ENCODE data around the gene ARID3B.

ARID3B gene

DNA sequence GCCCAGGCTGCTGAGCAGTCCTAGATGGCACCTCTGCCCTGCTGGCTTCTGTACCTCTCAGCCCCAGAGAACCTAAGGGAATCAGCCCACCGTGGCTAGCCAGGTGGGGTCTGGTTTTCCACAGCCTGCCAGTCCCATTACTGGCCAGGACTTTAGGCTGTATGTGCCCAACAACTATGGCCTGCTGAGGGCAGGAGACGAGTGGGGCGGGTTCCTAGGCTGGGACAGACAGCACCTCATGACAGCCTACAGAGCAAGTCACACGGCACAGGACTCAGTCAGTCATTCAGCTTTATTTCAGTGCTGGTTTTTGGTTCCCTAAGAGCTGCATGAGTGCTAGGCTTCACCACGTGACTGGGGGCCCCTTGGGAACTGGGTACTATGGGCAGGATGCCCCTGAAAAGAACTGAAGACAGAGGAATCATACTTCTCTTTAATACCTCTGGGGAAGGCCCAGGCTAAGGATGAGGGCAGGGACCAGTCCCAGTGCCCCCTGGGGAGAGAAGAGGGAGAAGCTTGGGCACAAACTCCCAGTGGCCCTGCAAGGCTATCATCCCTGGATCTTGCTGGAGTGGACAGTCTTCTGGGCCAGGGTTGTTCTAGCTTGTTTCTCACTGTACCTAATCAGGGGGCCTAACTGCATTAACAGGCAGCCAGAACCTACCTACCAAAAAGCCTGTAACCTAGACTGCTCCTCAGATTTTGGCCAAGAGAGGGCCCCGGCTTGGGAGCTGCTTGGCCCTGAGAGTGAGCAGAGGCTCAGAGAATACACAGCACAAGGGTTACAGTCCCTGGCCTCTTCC, 89.5 kb downstream of the ARID3B start:
- TF ChIP-seq, protein P1, sequence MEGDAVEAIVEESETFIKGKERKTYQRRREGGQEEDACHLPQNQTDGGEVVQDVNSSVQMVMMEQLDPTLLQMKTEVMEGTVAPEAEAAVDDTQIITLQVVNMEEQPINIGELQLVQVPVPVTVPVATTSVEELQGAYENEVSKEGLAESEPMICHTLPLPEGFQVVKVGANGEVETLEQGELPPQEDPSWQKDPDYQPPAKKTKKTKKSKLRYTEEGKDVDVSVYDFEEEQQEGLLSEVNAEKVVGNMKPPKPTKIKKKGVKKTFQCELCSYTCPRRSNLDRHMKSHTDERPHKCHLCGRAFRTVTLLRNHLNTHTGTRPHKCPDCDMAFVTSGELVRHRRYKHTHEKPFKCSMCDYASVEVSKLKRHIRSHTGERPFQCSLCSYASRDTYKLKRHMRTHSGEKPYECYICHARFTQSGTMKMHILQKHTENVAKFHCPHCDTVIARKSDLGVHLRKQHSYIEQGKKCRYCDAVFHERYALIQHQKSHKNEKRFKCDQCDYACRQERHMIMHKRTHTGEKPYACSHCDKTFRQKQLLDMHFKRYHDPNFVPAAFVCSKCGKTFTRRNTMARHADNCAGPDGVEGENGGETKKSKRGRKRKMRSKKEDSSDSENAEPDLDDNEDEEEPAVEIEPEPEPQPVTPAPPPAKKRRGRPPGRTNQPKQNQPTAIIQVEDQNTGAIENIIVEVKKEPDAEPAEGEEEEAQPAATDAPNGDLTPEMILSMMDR (IDR thresholded peaks at IDR 0.05; ENCODE audit: low read length, missing control alignments) = no peak
- no peak for DNase-seq (ENCODE audit: low read depth)
- no peak overlapping the region for H3K4me3 ChIP-seq (replicated peaks; ENCODE audit: low read depth, low read length)

DNA sequence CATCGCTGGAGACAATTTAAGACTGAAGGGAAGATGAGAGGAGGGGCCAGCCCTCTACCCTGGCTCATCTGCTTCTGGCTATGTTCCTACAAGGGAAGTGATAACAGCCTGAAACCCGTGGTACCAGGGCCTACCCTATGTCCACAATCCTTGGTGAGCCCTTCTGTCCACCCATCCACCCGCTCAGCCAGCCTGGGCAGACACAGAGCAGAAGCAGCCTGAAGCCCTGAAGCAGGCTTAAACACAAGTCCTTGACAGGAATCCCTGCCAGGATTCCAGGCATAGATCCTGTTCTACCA, 90.0 kb downstream of the ARID3B start:
- TF ChIP-seq, protein P1 (IDR thresholded peaks at IDR 0.05; ENCODE audit: low read length, missing control alignments) = no peak
- DNase-seq (ENCODE audit: low read depth) = no peak
- H3K4me3 ChIP-seq (replicated peaks; ENCODE audit: low read depth, low read length) = no peak overlapping the region

DNA sequence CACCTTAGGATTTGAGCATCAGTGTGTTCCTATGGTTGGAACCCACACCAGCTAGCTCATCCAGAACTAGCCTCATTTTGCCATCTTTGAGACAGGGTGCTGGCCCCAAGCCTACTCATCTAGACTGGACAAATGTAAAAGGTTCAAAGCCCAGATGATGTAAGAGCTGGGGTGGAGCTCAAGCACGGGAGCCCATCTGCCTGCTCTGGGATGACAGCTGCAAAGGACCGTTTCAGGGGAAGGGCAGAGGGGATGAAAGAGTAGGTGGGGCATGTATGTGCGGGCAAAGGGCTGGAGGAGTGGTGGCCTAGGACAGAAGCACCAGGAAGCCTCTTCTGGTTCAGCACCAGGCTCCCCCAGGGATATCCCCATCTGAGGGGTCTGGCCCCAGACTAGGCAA, 90.4 kb downstream of the ARID3B start:
- DNase-seq (ENCODE audit: low read depth) = no peak
- TF ChIP-seq, protein P1 (IDR thresholded peaks at IDR 0.05; ENCODE audit: low read length, missing control alignments) = no peak
- H3K4me3 ChIP-seq (replicated peaks; ENCODE audit: low read depth, low read length) = no peak overlapping the region

DNA sequence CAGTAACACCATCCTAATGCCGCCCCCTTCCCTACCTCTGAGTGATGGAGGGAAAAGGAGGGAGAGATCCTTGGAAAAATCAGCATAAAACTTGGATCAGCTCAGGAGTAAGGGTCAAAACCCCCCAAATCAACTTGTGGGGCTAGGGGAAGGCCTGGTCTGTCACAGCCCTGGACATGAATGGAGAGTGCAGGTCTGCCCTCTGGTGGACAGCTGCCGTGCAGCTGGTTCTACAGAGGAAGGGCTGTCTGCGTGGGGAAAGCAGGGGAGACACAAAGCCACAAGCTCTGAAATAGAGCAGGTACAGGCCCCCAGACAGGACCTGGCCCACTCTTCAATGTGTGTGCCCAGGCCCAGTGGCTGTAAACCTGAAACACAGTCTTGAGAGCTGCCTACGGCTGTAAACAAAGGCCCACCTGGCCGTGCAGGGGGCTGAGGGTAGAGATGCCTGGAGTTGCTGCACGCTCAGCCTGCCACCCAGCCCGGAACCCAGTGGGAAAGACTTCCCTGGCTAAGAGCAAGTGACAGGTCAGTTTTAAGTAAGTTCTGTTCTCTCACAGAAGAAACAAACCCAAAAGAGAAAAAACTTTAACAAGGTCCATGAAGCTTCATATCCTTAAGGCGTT, 91.0 kb downstream of the ARID3B start:
- TF ChIP-seq, protein P1 (IDR thresholded peaks at IDR 0.05; ENCODE audit: low read length, missing control alignments) = peak; percentile 96
- DNase-seq (ENCODE audit: low read depth) = peak; percentile 62
- H3K4me3 ChIP-seq (replicated peaks; ENCODE audit: low read depth, low read length) = no peak overlapping the region

DNA sequence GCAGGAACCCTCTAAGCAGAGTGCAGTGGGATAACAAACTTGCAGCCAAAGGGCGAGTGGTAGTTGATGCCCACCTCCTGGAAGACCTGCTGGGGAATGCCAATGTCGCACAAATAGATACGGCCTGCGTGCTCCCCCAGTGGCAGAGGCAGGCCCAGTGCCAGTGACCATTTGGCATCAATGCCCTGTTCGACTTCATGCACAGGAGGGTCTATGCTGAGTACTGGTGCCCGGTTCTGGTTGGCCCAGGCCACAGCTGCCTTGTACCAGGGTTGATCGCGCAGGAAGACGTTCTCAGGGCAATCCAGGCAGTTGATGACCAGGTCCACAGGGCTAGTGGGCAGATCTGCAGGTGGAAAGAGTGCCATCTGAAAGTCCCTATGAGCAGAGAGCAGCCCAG, 91.6 kb downstream of the ARID3B start:
- no peak for DNase-seq (ENCODE audit: low read depth)
- TF ChIP-seq, protein P1 (IDR thresholded peaks at IDR 0.05; ENCODE audit: low read length, missing control alignments) = no peak
- no peak overlapping the region for H3K4me3 ChIP-seq (replicated peaks; ENCODE audit: low read depth, low read length)

DNA sequence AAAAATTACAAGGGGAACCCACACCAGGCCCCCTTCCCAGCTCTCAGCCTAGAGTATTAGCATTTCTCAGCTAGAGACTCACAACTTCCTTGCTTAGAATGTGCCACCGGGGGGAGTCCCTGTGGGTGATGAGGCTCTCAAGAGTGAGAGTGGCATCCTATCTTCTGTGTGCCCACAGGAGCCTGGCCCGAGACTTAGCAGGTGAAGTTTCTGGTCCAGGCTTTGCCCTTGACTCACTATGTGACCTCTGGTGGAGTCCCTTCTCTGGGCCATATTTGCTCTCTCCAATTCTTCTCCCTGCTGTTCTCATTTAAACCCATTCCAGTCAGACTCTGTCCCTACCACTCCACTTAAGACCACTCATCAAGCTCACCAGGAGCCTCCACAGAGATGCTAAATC, 92.8 kb downstream of the ARID3B start:
- H3K4me3 ChIP-seq (replicated peaks; ENCODE audit: low read depth, low read length) = no peak overlapping the region
- DNase-seq (ENCODE audit: low read depth) = no peak
- TF ChIP-seq, protein P1 (IDR thresholded peaks at IDR 0.05; ENCODE audit: low read length, missing control alignments) = no peak

DNA sequence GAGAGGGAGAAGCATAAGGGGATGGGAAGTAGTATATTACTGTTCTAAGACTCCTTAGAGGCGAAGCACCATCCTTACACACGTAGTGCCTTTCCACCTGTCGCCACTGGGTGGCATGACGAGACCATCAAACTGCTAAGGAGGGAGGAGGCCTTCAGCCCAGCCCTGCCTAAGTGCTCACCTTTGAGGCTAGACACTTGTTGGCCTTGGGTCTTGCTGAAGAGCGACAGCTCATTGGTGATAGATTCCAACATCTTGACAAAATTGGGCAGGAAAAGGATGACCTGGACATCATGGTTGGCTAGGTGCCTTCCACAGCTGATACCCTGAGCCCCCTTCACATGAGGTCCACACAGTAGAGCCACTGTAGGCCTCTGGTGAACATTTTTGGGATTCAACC, 94.2 kb downstream of the ARID3B start:
- no peak overlapping the region for H3K4me3 ChIP-seq (replicated peaks; ENCODE audit: low read depth, low read length)
- TF ChIP-seq, protein P1 (IDR thresholded peaks at IDR 0.05; ENCODE audit: low read length, missing control alignments) = peak; percentile 90
- DNase-seq (ENCODE audit: low read depth) = peak; percentile 74
